ENCODE data around the gene SGSM2. TPM values are rescaled to one million over a fixed set of nuclear protein-coding genes. Genes with fewer than 3 reads are reported as not detected.
A peak's percentile ranks its signal among the peaks of the same experiment; 100 is the strongest.

SGSM2 gene
- total and polyA plus RNA-seq, 12 donors = 16.3 to 393 (median 52.9) TPM

GRCh38 chr17:2414446-2415064 is 77.3 kb downstream of the SGSM2 start:
- no peak overlapping the region for H3K4me3 ChIP-seq
- intact Hi-C loops (cut with DNase I) = loop anchor here in 1 of 2 donors (1.0 kb wide), 1 partner anchor 31 kb away; no protein-coding TSS in a partner anchor
- H3K36me3 ChIP-seq (replicated peaks in 1 of 2) = peaks cover 0 to 3% of the 10 kb centered on the region in 2 donors
- no peak overlapping the region for H3K27ac ChIP-seq
- no peaks in the 10 kb centered on the region for H3K27me3 ChIP-seq
- WGBS, 4 donors = 87 to 92% (median 89%) methylated on average over 19 to 22 of the region's 22 CpGs
- peak in 1 of 7 donors; percentile 51 for DNase-seq
- no peaks in the 10 kb centered on the region for H3K9me3 ChIP-seq (replicated peaks in 1 of 3)
- TF ChIP-seq CTCF (IDR thresholded peaks at IDR 0.05) (no peak), POLR2A (IDR thresholded peaks at IDR 0.05) (no peak)
- H3K4me1 ChIP-seq (replicated peaks in 1 of 2) = peaks cover 34 to 47% of the 10 kb centered on the region in 2 donors

GRCh38 chr17:2415081-2415480 is 77.8 kb downstream of the SGSM2 start:
- intact Hi-C loops (cut with DNase I) = loop anchor here in 1 of 2 donors (1.0 kb wide), 1 partner anchor 32 kb away; no protein-coding TSS in a partner anchor
- Histone ChIP-seq H3K36me3 (replicated peaks in 1 of 2) (peaks cover 0 to 8% of the 10 kb centered on the region in 2 donors), H3K4me1 (replicated peaks in 1 of 2) (peaks cover 39 to 52% of the 10 kb centered on the region in 2 donors), H3K9me3 (replicated peaks in 1 of 3) (no peaks in the 10 kb centered on the region), H3K4me3 (no peak overlapping the region), H3K27me3 (no peaks in the 10 kb centered on the region), H3K27ac (no peak overlapping the region)
- DNase-seq = no peak
- 81 to 88% (median 85%) methylated on average over 9 of the region's 9 CpGs for WGBS, 4 donors
- no peak for TF ChIP-seq POLR2A (IDR thresholded peaks at IDR 0.05)
- no peak for TF ChIP-seq CTCF (IDR thresholded peaks at IDR 0.05)

GRCh38 chr17:2416010-2416734 is 78.9 kb downstream of the SGSM2 start:
- intact Hi-C loops (cut with DNase I) = loop anchor here in 1 of 2 donors (2.0 kb wide), 1 partner anchor 35 kb away; no protein-coding TSS in a partner anchor
- 14 to 24% (median 21%) methylated on average over 19 of the region's 19 CpGs for WGBS, 4 donors
- H3K36me3 ChIP-seq (replicated peaks in 1 of 2) = peaks cover 0 to 14% of the 10 kb centered on the region in 2 donors
- no peaks in the 10 kb centered on the region for H3K27me3 ChIP-seq
- no peaks in the 10 kb centered on the region for H3K9me3 ChIP-seq (replicated peaks in 1 of 3)
- TF ChIP-seq POLR2A (IDR thresholded peaks at IDR 0.05) = peak in 1 of 2 donors; percentile 23
- TF ChIP-seq CTCF (IDR thresholded peaks at IDR 0.05) = peak; percentile 92 to 98 (median 97)
- H3K4me3 ChIP-seq = no peak overlapping the region
- peaks cover 42 to 57% of the 10 kb centered on the region in 2 donors for H3K4me1 ChIP-seq (replicated peaks in 1 of 2)
- peak; percentile 86 to 97 (median 93) for DNase-seq
- peak overlapping the region; percentile 36 to 80 (median 49) for H3K27ac ChIP-seq

- DNase-seq = peak; percentile 68 to 93 (median 90)
- intact Hi-C loops (cut with DNase I) = no loop called here
- TF ChIP-seq POLR2A (IDR thresholded peaks at IDR 0.05) (peak in 1 of 2 donors; percentile 66), CTCF (IDR thresholded peaks at IDR 0.05) (no peak)
- Histone ChIP-seq H3K4me1 (replicated peaks in 1 of 2) (peaks cover 39 to 55% of the 10 kb centered on the region in 2 donors), H3K36me3 (replicated peaks in 1 of 2) (peaks cover 0 to 14% of the 10 kb centered on the region in 2 donors), H3K4me3 (no peak overlapping the region), H3K27ac (peak overlapping the region; percentile 29 to 93 (median 81)), H3K9me3 (replicated peaks in 1 of 3) (no peaks in the 10 kb centered on the region), H3K27me3 (no peaks in the 10 kb centered on the region)
- WGBS, 4 donors = 27 to 45% (median 32%) methylated on average over 4 to 7 of the region's 7 CpGs
Measured at GRCh38 chr17:2418572-2418971, 81.3 kb downstream of the SGSM2 start.

Measured in adrenal gland (tissue), 12 donors.